HG03439 (cell line): ENCODE data around the gene NUDT5.
A peak's percentile ranks its signal among the peaks of the same experiment; 100 is the strongest.
"Not testable (repeated sequence)": the region's sequence is repeated elsewhere in the genome, so short reads cannot be mapped to it uniquely, and the experiment has no call there.

Experiments used
- ATAC-seq: cut with Tn5 transposase; IDR thresholded peaks from one replicate; pipeline ENCODE4 v1.9.1; 2021; ENCODE audit warnings: mild to moderate bottlenecking, moderate library complexity; ENCODE audit not compliant: unreplicated experiment

The NUDT5 gene

GRCh38 chr10:12195603-12196506 is at the start of gene NUDT5, which contains the start of gene CDC123:
TSS of gene NUDT5 (minus strand) at chr10:12195891. CDS start at chr10:12186291, 9,600 bp downstream.
TSS of gene CDC123 (plus strand) at chr10:12196188. CDS start at chr10:12196246, 58 bp downstream.
- ATAC-seq, result peak; percentile 90

DNA sequence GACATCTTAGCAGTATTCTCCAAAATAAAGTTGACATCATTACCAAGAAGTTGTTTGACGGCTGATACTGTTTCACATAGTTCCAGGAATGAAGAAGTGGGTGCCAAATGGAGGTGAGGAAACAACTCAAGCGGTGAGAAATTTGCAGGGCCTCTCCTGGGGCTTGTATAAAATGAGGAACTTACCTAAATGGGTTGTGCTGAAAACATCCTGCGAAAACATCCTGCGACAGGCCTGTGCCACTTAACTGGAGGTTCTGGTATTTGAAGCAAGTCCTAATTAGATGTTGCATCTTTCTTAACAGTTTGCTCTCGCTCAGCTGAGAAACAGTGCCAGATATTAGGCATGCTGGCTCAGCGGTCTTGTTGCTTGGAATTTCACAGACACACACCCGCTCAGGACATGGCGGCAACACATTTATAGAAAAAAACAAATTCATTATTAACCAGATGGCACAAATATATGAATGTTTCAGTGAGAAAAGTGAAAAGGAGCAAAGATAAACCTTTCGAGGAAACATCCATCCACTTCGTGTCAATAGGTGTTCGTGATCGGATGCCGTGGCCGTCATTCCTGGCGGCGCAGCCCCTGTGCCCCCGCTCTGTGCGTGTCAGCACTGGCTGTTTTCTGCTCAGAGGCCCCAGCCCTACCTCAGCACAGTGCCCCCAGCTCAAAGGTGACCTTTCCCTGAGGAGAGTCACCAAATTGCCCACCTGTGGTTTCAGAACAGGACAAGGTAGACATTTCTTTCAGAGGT is 48.4 kb upstream of the NUDT5 start:
- ATAC-seq, result no peak

DNA sequence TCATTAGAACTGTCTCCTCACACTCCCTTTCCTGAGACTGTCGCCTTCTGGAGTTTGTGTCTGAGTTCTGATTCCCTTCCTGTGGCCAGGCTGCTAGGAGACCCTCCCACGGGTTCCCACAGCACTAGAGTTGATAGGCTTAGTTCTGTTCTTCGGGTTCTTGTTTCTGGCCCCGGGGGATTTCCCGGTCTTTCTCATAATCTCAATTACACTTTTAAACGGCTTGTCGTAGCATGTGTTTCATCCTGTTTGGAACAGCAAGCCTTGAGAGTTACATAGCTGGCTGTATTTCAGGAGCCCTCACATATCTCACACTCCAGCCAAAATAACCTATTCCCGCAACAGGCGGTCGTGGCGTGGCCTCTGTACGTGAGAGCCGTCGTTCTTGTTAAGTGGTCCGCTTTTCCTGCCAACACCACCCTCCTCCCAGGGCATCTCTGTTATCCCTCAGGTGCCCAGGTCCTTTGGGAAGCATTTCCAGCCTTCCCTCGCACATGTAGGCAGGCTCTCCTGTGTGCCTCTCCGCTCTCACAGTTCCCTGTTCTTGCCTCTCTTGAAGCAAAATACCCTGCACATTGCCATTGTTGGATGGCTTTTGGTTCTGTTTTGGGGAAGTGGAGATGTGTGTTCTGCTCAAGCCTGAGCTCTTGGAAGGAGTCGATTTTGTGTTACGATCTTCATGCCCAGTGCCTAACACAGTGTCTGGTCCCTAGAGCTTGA is 46.3 kb upstream of the NUDT5 start:
- ATAC-seq, result no peak

DNA sequence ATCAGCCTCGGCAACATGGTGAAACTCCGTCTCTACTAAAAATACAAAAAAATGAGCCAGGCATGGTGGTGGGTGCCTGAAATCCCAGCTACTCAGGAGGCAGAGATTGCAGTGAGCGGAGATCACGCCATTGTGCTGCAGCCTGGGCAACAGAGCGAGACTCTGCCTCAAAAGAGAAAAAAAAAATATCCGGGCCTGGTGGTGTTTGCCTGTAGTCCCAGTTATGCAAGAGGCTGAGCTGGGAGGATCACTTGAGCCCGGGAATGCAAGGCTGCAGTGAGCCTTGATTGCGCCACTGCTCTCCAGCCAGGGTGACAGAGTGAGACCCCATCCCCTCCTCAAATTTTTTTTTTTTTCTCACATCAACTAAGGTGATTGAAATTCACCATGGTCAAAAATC is 43.1 kb upstream of the NUDT5 start:
- no peak for ATAC-seq

DNA sequence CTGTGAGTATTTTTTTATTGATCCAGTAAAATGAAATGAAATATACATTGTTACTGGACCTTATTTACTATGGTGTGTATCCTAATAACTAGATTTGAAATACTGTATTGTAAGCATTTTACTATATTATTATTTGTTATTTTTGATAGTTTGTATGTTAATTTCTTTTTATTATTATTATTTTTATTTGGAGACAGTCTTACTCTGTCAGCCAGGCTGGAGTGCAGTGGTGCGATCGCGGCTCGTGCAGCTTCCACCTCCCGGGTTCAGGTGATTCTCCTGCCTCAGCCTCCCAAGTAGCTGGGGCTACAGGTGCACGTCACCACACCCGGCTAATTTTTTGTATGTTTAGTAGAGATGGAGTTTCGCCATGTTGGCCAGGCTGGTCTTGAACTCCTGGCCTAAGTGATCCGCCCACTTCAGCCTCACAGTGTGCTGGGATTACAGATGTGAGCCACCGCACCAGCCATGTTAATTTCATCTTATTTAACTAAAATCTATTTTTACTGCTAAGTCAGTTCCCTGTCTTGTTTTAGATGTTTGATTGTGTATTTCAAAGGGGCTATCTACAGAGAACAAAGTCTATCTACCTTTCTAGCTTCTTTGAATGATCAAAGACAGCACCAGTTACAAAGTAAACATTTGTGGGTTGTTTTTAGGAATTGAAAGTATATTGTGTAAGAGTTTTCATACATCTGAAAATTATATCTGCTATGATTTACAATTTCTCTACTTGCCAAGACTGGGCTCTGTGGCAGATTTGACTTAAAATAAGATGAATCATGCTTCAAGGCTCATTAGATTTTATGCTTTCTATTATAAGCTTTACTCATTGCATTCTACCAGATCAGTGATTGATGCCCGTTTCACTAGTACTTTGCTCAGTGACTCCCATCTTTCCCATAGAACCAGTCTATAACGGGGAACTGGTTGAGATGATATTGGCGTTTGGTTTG is 41.9 kb upstream of the NUDT5 start:
- ATAC-seq, result no peak

GRCh38 chr10:12235796-12236195 is 40.1 kb upstream of the NUDT5 start:
- no peak for ATAC-seq

- no peak for ATAC-seq
Measured at GRCh38 chr10:12235116-12235694, 39.5 kb upstream of the NUDT5 start.

DNA sequence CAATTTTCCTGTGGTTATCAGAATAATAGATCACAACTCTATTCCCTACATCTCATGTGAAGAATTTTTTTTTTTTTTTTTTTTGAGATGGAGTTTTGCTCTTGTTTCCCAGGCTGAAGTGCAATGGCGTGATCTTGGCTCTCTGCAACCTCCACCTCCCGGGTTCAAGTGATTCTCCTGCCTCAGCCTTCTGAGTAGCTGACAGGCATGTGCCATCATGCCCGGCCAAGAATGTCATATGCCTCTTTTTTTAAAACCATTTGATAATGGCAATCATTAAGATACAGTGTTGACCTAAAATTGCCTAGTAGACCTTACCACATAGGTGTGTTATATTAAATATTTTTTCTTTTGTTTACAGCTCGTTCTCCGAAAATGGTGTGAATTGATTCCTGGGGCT is 39.0 kb upstream of the NUDT5 start:
- ATAC-seq, result not testable (repeated sequence)

DNA sequence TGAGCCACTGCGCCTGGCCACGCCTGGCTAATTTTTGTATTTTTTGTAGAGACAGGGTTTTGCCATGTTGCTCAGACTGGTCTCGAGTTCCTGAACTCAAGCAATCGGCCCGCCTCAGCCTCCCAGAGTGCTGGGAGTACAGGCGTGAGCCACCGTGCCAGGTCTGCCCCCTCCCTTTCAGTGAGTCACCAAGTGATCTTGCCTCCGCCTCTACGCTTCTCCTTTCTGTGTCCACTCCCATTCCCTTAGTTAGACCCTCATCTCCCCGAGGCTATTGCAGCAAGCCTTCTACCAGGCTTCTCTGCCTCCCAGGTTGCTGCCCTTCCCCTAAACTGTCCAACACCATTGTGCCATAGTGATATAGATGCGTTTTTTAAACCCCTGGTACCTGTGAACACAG is 33.2 kb upstream of the NUDT5 start:
- no peak for ATAC-seq

GRCh38 chr10:12226438-12226837 is 30.7 kb upstream of the NUDT5 start:
- ATAC-seq, result not testable (repeated sequence)

- no peak for ATAC-seq
Measured at GRCh38 chr10:12225444-12225843, 29.8 kb upstream of the NUDT5 start.

DNA sequence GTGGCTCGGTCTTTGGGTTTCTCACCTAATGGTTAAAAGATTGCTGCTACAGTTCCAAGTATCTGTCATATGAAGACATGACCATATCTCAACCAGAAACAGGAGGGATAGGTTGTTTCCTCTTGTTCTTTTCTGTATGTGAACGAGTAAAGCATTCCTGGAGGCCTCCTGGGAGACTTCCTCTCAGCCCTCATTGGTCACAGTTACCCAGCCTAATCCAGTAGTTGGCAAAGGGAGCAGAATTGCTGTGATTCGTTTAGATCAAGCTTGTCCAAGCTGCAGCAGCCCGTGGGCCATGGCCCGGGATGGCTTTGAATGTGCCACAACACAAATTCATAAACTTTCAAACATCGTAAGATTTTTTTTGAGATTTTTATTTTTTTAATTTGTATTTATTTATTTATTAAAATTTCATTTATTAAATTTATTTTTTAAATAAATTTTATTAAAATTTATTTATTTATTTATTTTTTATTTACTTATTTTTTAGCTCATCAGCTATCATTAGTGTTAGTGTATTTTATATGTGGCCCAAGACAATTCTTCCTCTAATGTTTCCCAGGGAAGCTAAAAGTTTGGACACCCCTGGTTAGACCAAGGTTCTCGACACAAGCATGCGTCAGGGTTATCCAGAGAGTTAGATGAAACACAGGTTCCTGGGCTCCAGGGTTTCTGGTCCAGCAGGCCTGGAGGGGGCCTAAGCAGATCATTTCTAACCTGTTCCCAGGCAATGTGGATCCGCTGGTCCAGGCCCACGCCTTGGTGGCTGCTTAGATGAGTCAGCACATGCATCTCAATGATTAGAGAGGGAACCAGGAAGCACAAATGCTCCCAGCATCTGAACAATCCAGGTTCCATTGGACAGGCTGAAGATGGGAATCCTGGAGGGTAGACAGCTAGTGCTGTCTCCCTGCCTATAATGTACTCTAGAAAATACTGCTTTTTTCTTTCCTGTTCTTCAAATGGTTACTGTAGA is 25.9 kb upstream of the NUDT5 start:
- ATAC-seq, result no peak

DNA sequence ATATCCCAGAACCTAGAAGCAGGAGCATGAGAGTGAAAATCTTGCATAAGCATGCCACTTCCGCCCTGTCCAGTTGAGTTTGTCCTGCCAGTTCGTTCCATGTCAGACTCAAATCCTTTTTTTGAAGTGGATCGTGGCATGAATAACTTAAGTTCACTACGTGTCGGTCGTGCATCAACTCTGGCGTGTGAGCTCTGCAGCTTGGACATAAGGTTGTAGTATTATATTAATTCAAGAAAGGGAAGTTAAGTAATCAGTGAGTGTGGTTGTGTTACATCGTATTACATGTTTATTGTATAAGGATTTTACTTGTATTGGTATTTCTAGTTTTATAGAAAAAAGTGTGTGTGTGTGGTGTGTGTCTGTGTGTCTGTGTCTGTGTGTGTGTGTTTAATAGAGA is 23.3 kb upstream of the NUDT5 start:
- ATAC-seq, result no peak

GRCh38 chr10:12214763-12215218 is 19.1 kb upstream of the NUDT5 start:
- no peak for ATAC-seq

DNA sequence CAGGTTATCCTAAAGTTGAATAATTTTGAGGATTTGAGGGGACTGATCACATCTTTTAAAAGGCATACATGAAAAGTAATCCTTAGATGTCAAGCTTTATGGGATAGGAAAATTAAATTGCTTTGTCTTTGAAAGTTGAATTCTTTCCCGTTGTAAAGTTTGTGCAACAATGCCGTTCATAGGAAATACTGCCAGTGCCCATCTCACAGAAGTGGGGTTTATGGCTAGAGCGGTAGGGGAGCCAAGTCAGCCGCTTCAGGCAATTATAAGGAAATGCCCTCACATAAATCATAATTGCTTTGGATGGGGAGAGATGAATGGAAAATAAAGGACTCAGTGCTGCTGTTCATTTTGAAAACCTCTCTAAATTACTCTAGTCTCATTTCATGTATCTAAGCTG is 18.4 kb upstream of the NUDT5 start:
- ATAC-seq, result no peak

DNA sequence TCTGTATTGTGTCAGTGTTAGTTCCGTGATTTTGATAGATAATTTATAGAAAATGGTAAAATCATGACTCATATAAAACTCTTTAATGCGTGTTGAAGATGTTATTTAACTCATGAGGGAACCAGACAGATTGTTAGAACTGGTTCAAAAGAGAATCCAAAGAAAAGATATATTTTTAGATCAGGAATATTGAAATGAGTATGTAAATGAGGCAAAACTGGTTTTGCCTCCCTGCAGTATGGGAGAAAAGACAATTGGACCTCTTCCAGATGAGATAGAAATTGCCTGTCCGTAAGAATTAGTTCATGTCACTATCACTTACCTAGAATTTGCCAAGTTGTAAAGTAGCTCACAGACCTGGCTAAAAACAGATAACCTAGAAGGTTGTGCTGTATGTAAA is 17.9 kb upstream of the NUDT5 start:
- no peak for ATAC-seq

- no peak for ATAC-seq
Measured at GRCh38 chr10:12212454-12212853, 16.8 kb upstream of the NUDT5 start.

DNA sequence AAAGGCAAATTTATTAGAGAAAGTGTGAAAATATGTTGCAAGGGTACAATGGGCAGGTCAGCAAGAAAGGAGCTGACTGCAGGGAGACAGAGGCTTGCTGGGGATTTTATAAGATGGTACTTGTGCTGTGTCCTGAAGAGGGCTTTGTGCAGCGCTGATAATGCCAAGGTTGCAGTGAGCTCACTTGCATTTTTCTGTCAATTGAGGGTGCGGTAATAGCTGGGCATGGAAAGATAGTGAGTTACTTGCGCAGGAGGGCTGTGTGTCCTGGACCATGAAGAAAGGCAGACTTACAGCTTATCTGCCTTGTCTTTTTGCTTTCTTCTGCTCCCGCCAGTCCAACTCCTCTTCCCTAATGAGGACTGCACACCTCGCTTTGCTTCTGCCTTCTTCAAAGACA is 12.8 kb upstream of the NUDT5 start:
- ATAC-seq, result no peak

DNA sequence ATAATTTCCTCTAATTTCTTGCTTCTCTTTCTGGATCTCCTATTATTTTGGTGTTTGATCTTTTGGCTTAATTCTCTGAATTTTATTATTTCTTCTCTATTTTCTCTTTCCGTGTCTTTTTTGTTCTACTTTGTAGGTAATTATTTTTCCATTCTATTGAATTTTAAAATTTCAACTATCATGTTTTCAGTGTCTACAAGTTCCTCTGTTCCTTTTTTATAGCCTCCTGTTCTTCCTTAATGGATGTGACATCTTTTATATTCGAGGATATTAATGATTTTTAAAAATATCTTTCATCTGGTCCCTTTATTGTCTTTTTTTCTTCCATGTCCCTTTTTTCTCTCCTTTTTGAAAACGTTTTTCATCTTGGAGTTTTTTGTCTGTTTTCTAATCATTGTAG is 11.4 kb upstream of the NUDT5 start:
- no peak for ATAC-seq
